Right atrium auricular region (tissue), 2 donors: ENCODE data around the gene SPAG16. TPM values are rescaled to one million over a fixed set of nuclear protein-coding genes. Genes with fewer than 3 reads are reported as not detected.

ENCODE experiments used
- DNase-seq: peaks from one replicate; pipeline ENCODE4 v3.0.0-alpha.2; 2019; ENCODE audit warnings: low spot score
- H3K27ac ChIP-seq, 2 donors: fragments of 200-600 bp; sonication (generic); 1 replicate in 1 of 2; 2 replicates in 1 of 2; pipeline ENCODE4 v1.5.1; 2016 to 2019
- H3K27me3 ChIP-seq, 2 donors: fragments of 200-600 bp; sonication (generic); one replicate each; pipeline versions ENCODE4 v1.5.1 to v1.6.0; 2017 to 2019
- H3K36me3 ChIP-seq: fragments of 200-600 bp; sonication (generic); one replicate; pipeline ENCODE4 v1.5.1; 2016
- H3K4me1 ChIP-seq, 2 donors: fragments of 200-600 bp; sonication (generic); one replicate each; pipeline versions ENCODE4 v1.5.1 to v1.6.0; 2017 to 2019
- H3K4me3 ChIP-seq, 2 donors: fragments of 200-600 bp; sonication (generic); 1 replicate in 1 of 2; 2 replicates in 1 of 2; pipeline ENCODE4 v1.5.1; 2017 to 2019; ENCODE audit warnings: mild to moderate bottlenecking in 1 of 2, moderate library complexity in 1 of 2
- H3K9me3 ChIP-seq, 2 donors: fragments of 200-600 bp; sonication (generic); one replicate each; pipeline ENCODE4 v1.5.1; 2019
- total RNA-seq, 2 donors: library from RNA; depleted of rRNA; stranded (reverse); fragments of >200 nt; gene quantifications; one replicate each; pipeline ENCODE4 v1.1.0, GENCODE V29; 2016
- TF ChIP-seq, protein P1 (sequence below), 2 donors: fragments of 200-600 bp; sonication (generic); IDR thresholded peaks; one replicate each; pipeline ENCODE4 v1.5.1; 2019; ENCODE audit warnings: antibody characterized with exemption in 2 of 2

Gene SPAG16
- total RNA-seq, 2 donors from 2014 or later, result 17.3 to 18.3 TPM

DNA sequence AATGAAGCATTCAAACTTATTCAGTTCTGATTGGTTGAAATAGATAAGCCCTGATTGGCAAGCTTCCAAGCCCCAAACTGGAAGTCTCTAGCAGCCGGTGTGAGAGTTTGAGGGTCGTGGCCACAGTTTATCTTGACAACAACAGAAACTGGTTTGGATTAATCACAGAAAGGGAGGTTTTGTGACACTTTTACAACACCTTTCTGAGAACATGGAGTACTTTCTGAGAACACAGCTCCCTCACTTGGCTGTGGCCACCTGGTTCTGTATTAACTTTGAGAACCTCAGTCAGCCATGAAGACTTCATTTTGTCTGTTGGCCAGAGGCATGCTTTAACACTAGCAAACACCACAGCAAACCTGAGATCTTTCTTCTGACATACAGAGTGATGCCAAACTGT lies 845.9 kb downstream of the SPAG16 start:
- H3K4me1 ChIP-seq, result no peaks in the 10 kb centered on the region
- TF ChIP-seq, protein P1, sequence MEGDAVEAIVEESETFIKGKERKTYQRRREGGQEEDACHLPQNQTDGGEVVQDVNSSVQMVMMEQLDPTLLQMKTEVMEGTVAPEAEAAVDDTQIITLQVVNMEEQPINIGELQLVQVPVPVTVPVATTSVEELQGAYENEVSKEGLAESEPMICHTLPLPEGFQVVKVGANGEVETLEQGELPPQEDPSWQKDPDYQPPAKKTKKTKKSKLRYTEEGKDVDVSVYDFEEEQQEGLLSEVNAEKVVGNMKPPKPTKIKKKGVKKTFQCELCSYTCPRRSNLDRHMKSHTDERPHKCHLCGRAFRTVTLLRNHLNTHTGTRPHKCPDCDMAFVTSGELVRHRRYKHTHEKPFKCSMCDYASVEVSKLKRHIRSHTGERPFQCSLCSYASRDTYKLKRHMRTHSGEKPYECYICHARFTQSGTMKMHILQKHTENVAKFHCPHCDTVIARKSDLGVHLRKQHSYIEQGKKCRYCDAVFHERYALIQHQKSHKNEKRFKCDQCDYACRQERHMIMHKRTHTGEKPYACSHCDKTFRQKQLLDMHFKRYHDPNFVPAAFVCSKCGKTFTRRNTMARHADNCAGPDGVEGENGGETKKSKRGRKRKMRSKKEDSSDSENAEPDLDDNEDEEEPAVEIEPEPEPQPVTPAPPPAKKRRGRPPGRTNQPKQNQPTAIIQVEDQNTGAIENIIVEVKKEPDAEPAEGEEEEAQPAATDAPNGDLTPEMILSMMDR (IDR thresholded peaks at IDR 0.05), result no peak
- H3K9me3 ChIP-seq, result no peaks in the 10 kb centered on the region

DNA sequence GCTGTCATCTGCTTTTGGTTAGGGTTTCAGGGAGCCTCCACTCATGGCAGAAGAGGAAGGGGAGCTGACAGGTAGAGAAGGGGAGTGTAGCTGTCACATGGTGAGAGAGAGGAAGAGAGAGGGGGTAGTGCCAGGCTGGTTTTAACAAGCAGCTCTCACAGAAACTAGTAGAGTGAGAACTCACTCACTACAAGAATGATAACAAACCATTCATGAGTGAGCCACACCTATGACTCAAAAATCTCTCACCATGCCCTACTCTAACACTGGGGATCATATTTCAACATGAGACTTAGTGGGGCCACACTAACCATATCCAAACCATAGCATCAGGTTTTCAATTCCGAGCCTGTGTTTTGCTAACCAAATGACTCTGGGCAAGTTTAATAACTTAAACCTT lies 851.7 kb downstream of the SPAG16 start:
- no peaks in the 10 kb centered on the region for H3K9me3 ChIP-seq
- H3K4me1 ChIP-seq, result no peaks in the 10 kb centered on the region
- DNase-seq, result no peak
- H3K27ac ChIP-seq, result no peak overlapping the region
- no peaks in the 10 kb centered on the region for H3K36me3 ChIP-seq
- TF ChIP-seq, protein P1 (IDR thresholded peaks at IDR 0.05), result no peak
- no peak overlapping the region for H3K4me3 ChIP-seq
- no peaks in the 10 kb centered on the region for H3K27me3 ChIP-seq

More for the DNA sequence above, 845.9 kb downstream of the SPAG16 start:
- no peak for DNase-seq
- no peak overlapping the region for H3K4me3 ChIP-seq
- H3K27me3 ChIP-seq, result no peaks in the 10 kb centered on the region
- H3K27ac ChIP-seq, result no peak overlapping the region
- H3K36me3 ChIP-seq, result no peaks in the 10 kb centered on the region

DNA sequence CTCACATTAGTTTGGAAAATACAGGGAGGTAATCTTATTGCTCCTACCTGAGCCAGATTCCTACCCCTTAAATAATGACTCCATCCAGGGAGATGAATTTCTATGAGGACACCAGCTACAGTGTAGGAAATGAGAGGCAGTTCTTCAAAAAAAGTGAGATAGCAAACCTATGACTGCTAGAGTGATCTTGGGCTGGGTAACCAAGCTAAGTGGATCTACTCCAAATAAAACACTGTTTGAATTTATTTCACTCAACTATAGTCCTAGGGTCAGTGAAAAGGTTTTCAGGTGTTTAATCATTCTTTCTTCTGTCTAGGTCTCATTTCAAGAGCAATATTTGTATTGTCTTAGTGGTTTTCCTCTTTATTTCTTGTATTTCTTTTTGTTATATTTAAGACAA lies 854.5 kb downstream of the SPAG16 start:
- Histone ChIP-seq H3K4me1 (no peaks in the 10 kb centered on the region), H3K27ac (no peak overlapping the region), H3K4me3 (no peak overlapping the region), H3K36me3 (no peaks in the 10 kb centered on the region), H3K27me3 (no peaks in the 10 kb centered on the region), H3K9me3 (no peaks in the 10 kb centered on the region)
- DNase-seq, result no peak
- TF ChIP-seq, protein P1 (IDR thresholded peaks at IDR 0.05), result no peak

DNA sequence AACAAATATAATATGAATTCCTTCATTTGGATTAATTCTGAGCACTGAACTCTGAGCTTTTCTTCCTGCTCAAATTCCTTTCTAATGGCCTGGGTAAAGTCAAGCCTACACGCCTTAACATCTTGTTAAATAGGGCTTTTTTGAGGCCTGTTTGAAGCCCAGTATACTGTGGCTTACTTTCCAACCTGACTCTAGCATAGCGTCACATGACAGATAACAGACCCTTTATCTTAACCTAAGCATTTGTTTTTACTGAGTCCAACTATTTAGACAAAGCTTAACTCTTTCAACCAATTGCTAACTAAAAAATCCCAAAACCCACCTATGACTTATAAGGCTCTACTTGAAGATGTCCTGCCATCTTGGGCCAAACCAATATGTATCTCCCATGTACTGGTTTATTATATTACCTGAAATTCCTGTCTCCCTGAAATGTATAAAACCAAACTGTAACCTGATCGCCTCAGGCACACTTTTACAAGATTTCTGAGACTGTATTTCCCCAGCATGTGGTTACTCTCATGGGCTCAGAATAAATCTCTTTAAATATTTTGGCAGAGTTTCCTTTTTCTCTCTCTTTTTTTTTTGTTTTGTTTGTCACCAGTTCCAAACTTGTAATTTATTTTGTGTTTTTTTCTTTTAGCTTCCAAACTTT lies 855.5 kb downstream of the SPAG16 start:
- no peaks in the 10 kb centered on the region for H3K9me3 ChIP-seq
- H3K4me3 ChIP-seq, result no peak overlapping the region
- no peaks in the 10 kb centered on the region for H3K36me3 ChIP-seq
- no peaks in the 10 kb centered on the region for H3K4me1 ChIP-seq
- DNase-seq, result no peak
- H3K27ac ChIP-seq, result no peak overlapping the region
- TF ChIP-seq, protein P1 (IDR thresholded peaks at IDR 0.05), result no peak
- H3K27me3 ChIP-seq, result no peaks in the 10 kb centered on the region

DNA sequence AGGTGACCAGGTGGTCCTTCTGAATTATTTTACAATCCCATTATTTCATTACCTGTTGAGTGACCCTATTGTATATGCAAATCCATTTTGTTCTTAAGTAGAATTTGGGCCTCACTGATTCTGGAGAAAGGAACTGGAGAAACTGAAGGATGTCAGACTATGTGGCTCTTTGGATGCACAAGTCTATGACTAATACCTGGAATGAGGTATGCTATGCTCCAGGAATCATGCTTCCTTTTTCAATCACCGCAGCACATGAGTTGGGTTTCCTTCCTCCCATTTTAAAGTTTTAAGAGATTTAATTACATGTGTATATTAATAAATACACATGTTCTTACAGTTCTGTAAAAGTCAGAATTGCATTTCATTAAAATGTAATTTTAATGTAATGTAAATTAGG lies 872.7 kb downstream of the SPAG16 start:
- Histone ChIP-seq H3K4me1 (no peaks in the 10 kb centered on the region), H3K36me3 (no peaks in the 10 kb centered on the region), H3K27me3 (no peaks in the 10 kb centered on the region), H3K4me3 (no peak overlapping the region), H3K27ac (no peak overlapping the region), H3K9me3 (no peaks in the 10 kb centered on the region)
- DNase-seq, result no peak
- TF ChIP-seq, protein P1 (IDR thresholded peaks at IDR 0.05), result no peak

DNA sequence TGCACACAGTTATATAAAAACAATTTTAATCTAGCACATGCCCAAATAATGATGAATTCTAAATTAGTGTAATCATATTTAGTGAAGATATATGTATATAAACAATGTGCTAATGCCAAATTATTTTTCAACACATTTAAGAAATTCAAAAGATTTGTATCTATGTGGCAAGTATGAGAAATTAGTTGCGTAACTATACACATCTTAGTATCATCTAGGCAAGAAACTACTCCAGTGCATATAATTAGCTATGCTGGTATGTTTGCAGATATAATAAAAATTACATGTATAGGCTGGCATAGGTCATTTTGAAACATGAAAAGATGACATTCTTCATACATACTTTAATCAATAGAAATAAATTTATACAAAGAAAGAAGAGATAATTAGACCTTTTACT lies 874.6 kb downstream of the SPAG16 start:
- Histone ChIP-seq H3K27ac (no peak overlapping the region), H3K4me1 (no peaks in the 10 kb centered on the region), H3K27me3 (no peaks in the 10 kb centered on the region), H3K9me3 (no peaks in the 10 kb centered on the region), H3K4me3 (no peak overlapping the region), H3K36me3 (no peaks in the 10 kb centered on the region)
- TF ChIP-seq, protein P1 (IDR thresholded peaks at IDR 0.05), result no peak
- DNase-seq, result no peak
